ENCODE measurements around the gene ARHGEF18.
"Not testable (repeated sequence)": the region's sequence is repeated elsewhere in the genome, so short reads cannot be mapped to it uniquely, and the experiment has no call there.

The ARHGEF18 gene
- 18.6 to 113 (median 71.9) reads per million in 18 experiments for total RNA-seq

DNA sequence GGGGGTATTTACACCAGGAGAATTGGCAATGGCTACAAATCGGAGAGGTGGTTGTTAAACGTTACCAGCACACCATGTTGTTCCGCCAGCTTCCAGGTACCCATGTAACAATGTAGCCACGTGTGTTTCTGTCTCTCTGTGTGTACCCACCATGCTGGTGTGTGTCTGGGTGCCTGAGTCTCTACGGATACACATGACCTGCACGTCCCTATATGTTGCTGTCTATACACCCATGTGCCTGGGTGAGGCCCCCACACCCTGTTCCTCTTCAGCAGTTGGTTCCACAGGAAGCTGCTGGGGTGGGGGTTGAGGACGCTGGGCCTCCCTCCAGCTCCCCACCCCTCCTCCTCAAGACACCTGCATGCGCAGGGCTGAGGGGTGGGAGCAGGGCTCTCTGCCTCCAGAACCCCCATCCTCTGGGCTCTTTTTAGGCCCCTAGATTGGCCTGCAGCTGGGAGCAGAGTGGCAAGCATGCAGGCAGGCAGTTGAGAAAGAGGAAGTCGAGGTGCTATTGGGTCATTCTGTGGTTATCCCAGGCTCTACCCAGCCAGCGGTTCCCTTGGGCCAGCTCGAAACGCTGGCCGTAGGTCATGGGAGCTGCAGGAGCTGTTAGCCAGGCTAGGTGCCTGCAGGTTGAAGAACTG lies at the start of gene ARHGEF18:
Gene ARHGEF18 (plus strand): TSS at position 351 of the 644 bp plus-strand sequence. CDS start 13,954 bp downstream, outside the sequence.
- peak; percentile 88 to 89 for DNase-seq

DNA sequence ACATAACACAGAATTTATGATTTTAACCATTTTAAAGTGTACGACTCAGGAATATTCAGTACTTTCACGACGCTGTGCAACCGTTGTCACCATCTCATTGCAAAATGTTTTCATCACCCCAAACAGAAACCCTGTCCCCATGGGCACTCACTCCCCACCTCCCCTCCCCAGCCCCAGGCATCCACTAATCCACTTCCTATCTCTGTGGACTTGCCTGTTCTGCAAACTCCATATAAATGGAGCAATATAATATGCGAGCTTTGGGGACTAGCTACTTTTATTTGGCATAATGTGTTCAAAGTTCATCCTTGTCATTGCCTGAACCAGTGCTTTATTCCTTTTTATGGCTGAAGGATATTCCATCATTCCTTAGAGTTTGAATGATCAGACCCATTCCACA lies 47.2 kb upstream of the ARHGEF18 start:
- DNase-seq = no peak

DNA sequence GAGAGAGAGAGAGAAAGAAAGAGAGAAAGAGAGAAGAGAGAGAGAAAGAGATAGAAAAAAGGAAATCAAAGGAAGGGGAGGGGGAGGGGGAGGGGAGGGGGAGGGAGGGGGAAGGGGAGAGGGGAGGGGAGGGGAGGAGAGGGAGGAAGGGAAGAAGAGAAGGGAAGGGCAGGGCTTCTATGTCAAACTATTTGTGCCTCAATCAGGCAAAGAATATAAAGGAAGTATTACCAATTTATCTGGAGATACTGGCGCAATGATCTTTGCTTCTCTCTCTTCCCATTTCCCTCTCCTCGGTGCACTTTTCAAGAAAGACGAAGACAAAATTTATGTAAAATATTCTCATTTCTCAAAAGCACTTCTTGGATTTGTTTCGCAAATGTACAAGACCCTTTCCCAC lies 45.3 kb upstream of the ARHGEF18 start:
- DNase-seq = no peak

DNA sequence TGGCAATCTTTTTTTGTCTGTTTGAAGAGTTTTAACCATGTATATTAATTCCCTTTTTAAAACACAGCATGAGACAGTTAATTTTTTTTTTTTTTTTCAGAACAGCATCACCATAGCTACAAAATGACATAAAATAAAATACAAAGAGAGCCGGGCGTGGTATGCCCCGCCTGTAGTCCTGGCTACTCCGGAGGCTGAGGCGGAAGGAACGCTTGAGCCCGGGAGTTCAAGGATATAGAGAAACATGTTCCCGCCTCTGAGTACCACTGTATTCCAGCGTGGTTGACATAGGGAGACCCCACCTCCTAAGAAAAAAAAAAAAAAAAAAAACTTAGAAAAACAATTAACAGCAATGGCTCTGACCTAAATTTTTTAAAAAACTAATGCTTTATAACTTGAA lies 44.5 kb upstream of the ARHGEF18 start:
- no peak for DNase-seq

DNA sequence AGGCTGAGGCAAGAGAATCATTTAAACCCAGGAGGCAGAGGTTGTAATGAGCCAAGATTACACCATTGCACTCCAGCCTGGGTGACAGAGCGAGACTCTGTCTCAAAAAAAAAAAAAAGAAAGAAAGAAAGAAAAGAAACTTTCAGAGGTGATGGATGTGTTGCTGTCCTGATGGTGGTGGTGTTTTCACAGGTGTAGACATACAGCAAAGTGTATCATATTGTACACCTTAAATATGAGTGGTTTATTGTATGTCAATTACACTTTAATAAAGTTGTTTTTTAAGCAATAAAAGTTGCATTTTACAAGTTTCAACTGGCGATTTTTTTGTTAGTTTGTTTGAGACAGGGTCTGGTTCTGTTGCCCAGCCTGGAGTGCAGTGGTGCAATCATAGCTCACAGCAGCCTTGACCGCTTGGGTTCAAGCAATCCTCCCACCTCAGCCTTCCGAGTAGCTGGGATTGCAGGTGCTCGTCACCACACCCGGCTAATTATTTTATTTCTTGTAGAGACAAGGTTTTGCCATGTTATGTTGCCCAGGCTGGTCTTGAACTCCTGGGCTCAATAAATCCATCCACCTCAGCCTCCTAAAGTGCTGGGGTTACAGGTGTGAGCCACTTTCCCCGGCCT lies 41.0 kb upstream of the ARHGEF18 start:
- DNase-seq = no peak

DNA sequence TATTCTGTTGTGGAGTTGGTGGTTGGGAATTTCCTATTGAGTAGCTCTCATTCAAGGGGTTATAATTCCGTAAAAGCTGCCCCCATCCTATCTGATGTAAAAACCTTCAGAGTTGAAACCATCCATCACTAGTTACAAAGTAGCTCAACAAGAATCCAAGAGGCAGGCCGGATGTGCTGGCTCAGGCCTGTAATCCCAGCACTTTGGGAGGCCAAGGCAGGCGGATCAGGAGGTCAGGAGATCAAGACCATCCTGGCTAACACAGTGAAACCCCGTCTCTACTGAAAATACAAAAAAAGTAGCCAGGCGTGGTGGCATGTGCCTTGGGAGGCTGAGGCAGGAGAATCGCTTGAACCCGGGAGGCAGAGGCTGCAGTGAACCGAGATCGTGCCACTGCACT lies 40.4 kb upstream of the ARHGEF18 start:
- not testable (repeated sequence) for DNase-seq

DNA sequence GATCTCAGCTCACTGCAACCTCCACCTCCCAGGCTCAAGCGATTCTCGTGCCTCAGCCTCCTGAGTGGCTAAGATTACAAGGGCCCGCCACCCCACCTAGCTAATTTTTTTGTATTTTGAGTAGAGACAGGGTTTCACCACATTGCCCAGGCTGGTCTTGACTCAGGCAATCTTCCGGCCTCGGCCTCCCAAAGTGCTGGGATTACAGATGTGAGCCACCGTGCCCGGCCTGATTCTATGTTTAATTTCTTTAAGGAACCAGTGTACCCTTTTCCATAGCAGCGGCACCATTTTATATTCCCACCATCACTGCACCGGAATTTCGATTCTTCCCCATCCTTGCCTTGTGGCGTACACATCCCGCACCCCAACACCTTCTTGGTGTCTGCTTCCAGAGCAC lies 36.8 kb upstream of the ARHGEF18 start:
- DNase-seq = no peak

DNA sequence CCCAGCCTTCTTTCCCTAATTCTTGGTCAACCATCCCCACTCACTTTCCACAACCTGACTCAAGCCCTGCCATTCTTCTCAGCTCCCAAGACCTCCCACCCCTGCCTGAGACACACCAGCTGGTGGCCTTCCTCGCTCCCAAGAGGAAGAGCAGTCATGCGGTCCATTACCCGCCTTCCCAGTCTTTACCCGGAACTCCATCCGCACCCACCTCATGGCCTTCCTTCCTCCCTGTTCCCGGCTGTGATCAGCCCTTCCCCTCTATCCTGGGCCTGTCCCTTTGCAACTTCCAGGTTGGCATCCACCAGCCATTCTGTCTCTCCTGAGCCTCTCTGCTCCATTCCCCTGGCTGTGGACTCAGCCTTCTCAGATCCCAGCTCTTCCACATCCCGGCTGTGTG lies 35.9 kb upstream of the ARHGEF18 start:
- DNase-seq = no peak

DNA sequence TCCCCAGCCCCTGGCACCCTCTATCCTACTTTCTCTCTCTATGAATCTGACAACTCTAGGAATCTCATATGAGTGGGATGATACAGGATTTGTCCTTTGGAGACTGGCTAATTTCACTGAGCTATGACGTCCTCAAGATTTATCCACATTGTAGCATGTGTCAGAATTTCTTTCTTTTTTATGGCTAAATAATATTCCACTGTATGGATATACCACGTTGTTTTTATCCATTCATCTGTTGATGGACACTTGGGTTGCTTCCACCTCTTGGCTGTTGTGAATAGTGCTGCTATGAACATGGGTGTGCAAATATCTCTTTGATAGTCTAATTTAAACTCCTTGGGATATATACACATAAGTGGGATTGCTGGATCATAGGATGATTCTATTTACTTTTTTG lies 30.6 kb upstream of the ARHGEF18 start:
- no peak for DNase-seq

DNA sequence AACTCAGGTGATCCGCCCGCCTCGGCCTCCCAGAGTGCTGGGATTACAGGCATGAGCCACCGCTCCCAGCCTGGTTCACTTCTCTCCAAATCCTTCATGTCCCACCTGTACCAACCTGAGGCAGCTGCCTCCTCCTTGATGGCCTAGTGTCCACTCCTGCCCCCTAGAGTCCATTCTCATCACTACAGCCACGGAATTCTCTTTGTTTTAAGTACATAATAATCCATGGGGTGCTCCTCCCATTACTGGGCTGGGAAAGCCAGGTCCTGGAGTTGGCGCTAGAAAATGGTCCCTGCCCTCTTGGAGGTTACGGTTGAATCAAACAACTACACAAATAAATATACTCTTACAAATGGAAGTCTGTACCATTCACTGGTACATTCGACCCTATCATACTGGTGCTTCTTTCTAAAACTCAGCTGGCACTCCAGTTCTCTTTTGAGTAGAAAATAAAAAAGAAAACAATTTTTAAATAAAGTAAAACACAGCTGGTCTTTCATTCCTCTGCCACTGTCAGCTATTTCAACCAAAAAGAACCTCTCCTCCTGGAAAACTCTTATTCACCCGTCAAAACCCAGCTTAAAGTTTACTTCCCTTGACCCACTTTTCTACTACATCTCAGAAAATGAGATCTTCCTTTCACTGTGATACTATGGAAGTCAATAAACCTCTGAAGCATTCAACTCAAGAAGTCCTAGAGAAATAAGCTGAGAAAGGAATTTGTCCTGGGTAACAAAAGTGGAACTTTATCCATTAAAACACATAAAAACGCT lies 22.4 kb upstream of the ARHGEF18 start:
- peak; percentile 25 to 32 for DNase-seq

DNA sequence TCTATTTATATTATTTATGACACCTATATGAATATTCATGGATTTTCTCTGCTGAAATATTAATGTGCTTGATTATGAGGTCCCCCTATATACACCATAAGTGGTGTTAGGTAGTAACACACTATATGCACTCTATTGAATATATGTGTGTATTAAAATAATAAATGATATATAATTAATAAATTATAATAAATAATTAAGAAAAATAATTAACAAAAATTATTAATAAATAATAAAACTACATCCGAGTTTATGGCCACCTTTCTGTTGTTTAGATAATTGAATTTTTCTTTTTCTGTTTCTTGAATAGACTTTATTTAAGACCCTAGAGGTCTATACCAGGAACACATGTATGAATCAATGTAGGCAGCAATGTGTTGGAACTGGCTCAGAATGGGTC lies 20.9 kb upstream of the ARHGEF18 start:
- DNase-seq = no peak

DNA sequence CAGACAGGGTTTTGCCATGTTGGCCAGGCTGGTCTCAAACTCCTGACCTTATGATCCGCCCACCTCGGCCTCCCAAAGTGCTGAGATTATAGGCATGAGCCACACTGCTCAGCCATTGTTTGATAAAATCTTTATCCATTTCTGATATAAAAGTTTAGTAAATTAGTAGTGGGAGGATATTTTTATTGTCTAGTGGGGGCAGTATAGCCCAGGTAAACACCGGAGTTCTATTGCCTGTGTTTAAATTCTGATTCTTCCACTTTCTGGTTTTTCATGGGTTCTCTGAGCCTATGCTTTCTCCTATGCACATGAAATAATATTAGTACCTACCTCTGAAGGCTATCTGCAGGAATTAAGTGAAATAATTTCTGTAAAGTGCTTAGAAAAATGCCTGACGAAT lies 20.1 kb upstream of the ARHGEF18 start:
- no peak for DNase-seq

DNA sequence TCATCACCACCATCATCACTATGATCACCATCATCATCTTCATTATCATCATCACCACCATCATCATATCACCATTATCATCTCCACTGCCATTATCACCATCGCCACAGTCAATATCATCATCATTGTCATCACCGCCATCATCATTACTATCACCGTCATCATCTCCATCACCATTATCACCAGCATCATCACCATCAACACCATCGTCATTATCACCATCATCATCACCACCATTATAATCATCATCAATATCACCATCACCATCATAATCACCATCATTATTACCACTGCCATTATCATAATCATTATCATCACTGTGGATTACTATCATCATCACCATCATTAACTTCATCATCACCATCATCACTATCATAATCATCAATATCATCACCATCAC lies 17.3 kb upstream of the ARHGEF18 start:
- no peak for DNase-seq

DNA sequence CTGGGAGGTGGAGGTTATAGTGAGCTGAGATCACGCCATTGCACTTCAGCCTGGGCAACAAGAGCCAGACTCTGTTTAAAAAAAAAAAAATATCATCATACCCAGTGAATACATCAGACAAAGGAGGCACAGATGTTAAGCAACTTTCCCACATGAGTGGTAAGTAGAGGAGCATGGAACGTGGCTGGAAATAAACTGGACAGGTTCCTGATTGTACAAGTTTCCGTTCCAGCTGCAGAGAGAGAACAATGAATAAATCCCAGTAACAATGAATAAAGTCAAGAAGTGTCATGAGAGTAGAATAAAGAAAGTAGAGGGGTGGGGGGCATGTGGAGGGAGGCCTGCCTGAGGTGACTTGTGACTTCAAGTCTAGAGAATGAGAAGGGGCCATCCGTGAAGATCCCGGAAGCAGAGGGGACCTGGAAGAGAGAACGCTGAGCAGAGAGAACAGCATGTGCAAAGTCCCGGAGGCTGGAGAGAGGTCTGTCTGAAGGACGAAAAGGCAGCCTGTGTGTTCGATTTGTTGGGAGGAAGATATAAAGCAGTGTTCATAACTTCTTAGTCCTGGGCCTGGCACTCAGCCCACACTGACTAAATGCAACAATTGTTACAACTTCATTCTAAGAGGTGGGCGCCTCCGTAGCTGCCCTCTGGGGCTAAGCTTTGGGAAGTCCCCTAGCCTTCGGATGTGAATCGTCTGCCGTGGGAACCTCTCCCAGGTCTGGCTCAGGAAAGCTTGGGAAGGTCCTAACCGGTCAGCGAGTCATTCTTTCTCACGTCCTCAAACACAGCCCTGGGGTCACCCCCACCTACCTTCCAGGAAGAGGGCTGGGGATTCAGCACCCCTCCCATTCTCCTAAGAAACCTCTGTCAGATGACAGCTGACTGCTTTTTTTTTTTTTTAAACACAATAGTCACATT lies 15.3 kb upstream of the ARHGEF18 start:
- DNase-seq = no peak

DNA sequence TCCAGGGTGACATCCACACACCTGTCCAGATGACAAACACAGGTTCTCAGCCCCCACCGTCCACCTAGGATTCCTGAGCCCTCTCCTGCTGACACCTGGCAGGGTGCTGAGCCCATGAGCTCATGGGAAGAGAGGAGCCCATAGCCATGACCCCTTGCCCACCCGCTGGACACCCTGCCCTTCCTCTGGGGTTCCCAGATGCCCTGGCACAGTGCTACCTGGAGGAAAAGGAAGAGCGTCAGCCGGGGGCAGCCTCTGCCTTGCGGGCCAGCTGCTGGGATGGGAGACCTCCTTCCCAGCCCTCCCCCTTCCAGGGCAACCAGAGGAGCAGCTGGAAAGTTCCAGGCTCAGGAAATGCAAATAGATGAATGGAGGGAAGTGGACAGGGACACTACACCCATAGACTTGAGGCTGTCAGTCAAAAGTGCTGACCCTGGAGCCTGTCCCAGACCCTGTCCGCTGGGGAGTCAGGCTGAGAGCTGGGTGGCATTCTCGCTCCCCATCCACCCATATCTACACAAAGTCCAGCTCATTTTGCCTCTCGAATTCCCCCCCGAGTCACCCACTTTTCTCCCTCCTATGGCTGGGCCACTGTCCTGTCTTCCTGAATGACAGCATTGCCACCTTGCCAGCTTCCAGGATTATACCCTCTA lies 12.3 kb upstream of the ARHGEF18 start:
- no peak for DNase-seq

DNA sequence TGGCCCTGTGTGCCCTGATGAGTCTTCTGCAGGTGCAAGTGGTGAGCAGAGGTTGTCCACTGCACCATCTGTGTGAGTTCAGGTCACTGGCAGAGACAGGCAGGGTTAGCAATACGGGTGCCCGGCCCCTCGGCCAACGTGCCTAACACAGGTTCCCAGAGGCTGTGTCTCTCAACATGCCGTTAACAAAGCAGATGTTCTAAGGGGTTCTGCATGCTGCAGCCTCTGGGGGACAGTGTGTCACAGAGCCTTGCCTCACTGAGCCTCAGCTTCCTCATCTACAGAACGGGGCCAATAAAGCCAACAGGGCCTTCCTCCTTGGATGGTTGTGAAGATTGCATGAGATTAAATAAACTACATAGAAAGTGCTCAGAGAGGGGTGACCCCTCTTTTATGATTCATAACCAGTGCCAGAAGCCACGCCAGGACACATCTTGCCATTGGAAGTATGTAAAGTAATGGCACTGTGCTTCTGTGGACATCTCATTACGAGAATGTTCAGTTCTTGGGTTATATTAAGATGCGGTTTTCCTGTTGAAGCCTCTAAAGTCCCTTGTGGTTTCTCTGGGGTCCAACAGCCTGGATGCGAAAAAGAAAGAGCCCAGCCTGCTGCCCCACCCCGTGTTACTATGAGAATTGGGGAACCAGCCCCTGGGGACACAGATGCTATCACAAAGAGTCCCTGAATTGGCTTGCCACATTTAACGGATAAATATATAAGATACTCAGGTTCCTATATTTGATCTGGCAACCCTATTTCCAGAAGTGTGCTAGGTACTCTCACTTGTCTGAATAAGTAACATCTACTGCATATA lies 11.2 kb upstream of the ARHGEF18 start:
- peak; percentile 58 to 74 for DNase-seq

DNA sequence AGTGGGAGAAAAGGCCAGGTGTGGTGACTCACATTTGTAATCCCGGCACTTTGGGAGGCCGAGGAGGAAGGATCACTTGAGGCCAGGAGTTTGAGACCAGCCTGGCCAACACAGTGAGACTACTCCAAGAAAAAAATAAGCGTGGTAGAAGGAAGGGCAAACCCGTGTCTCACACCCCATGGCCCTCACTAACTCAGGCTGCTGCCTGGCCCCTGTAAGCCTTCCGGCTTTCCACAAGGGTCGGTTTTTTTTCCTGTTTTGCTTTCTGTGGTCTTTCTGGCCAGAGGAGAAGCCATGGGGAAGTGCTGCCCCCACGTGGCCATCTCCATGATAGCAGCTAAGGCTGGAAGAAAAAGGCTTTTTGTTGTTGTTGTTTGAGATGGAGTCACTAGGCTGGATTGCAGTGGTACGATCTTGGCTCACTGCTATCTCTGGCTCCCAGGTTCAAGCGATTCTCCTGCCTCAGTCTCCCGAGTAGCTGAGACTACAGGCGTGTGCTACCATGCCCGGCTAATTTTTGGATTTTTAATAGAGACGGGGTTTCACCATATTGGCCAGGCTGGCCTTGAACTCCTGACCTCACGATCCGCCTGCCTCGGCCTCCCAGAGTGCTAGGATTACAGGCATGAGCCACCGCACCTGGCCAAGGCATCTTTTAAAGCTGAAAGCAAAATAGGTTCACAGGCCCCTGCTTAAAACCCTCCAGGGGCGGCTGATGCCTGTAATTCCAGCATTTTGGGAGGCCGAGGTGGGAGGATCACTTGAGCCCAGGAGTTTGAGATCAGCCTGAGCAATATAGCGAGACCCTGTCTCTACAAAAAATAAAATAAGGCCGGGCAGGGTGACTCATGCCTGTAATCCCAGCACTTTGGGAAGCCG lies 7.5 kb upstream of the ARHGEF18 start:
- DNase-seq = peak; percentile 80 to 84

DNA sequence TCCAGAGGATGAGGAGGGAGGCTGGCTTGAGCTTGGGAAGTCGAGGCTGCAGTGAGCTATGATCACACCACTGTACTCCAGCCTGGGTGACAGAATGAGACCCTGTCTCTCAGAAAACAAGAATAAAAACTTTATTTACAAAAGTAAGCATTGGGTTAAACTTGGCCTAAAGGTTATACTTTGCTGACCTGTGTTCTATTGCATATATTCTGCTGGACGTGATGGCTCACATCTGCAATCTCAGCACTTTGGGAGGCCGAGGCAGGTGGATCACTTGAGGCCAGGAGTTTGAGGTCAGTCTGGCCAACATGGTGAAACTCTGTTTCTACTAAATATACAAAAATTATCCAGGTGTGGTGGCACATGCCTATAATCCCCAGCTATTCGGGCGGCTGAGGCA lies 6.6 kb upstream of the ARHGEF18 start:
- no peak for DNase-seq

DNA sequence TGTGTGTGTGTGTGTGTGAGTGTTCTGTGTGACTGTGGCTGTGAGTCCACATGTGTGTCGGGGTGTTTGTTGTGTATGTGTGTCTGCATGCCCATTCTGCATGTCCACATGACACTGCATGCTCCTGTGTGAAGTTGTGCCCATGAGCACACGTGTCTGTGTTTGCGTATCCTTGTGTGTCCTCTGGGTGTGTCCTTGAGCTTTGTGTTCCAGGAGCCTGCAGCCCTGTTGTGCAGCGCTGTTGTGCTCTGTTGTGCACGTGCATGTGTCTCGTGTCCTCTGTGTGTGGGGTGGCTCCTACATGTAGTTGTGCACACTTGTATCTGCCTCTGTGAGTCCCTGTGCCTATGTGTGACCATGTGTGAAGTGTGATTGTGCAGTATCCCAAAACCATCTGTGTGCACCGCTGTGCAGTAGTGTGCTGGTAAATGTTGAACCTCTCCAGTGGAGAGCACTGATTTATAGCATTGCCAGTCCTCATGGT lies 2.2 kb upstream of the ARHGEF18 start:
- no peak for DNase-seq

DNA sequence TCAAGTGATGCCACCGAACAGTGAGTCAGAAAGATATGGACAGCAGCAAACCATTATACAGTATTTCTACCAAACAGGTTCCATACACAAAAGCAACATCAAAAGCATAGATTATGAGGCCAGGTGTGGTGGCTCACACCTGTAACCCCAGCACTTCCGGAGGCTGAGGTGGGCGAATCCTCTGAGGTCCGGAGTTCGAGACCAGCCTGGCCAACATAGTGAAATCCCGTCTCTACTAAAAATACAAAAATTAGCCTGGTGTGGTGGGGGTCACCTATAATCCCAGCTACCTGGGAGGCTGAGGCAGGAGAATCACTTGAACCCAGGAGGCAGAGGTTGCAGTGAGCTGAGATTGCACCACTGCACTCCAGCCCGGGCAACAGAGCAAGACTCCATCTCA lies 1.7 kb upstream of the ARHGEF18 start:
- not testable (repeated sequence) for DNase-seq

All from inflammatory macrophage (primary cell).